Measurements from ENCODE around the gene OVCH2. TPM values are rescaled to one million over a fixed set of nuclear protein-coding genes. Genes with fewer than 3 reads are reported as not detected.

The OVCH2 gene
- total RNA-seq, 4 donors from 2014 or later, result not detected

DNA sequence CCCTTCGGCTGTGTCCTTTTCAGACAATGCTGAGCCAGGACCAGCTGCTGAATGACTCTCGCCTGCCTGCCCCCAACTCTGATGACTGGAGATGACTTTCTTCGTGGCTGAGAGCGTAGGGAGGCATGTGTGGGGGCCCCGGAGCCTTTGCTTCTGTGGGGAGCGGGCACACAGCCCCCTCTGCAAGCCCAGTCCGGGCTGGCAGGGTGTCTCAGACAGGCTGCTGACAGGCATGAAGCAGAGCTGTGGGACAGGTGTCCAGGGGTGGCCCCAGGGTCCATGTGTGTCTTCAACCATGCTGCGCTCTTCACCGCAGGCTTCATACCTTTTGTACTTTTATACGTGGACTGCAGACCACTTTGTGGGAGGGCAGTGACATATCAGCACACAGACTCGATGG, 49.6 kb downstream of the OVCH2 start:
- Histone ChIP-seq H3K4me1 (no peaks in the 10 kb centered on the region), H3K36me3 (peaks cover 39 to 43% of the 10 kb centered on the region in 2 donors), H3K4me3 (replicated peaks in 1 of 3) (no peak overlapping the region), H3K27ac (peak overlapping the region in 1 of 3 donors; percentile 23), H3K9me3 (no peaks in the 10 kb centered on the region), H3K27me3 (no peaks in the 10 kb centered on the region)
- 89 to 93% methylated on average over 11 of the region's 11 CpGs for WGBS, 2 donors
- intact Hi-C loops (cut with DNase I), result no loop called here
- no peak for TF ChIP-seq POLR2A (IDR thresholded peaks at IDR 0.05)
- TF ChIP-seq, protein P1, sequence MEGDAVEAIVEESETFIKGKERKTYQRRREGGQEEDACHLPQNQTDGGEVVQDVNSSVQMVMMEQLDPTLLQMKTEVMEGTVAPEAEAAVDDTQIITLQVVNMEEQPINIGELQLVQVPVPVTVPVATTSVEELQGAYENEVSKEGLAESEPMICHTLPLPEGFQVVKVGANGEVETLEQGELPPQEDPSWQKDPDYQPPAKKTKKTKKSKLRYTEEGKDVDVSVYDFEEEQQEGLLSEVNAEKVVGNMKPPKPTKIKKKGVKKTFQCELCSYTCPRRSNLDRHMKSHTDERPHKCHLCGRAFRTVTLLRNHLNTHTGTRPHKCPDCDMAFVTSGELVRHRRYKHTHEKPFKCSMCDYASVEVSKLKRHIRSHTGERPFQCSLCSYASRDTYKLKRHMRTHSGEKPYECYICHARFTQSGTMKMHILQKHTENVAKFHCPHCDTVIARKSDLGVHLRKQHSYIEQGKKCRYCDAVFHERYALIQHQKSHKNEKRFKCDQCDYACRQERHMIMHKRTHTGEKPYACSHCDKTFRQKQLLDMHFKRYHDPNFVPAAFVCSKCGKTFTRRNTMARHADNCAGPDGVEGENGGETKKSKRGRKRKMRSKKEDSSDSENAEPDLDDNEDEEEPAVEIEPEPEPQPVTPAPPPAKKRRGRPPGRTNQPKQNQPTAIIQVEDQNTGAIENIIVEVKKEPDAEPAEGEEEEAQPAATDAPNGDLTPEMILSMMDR (IDR thresholded peaks at IDR 0.05), result no peak
- DNase-seq, result no peak

DNA sequence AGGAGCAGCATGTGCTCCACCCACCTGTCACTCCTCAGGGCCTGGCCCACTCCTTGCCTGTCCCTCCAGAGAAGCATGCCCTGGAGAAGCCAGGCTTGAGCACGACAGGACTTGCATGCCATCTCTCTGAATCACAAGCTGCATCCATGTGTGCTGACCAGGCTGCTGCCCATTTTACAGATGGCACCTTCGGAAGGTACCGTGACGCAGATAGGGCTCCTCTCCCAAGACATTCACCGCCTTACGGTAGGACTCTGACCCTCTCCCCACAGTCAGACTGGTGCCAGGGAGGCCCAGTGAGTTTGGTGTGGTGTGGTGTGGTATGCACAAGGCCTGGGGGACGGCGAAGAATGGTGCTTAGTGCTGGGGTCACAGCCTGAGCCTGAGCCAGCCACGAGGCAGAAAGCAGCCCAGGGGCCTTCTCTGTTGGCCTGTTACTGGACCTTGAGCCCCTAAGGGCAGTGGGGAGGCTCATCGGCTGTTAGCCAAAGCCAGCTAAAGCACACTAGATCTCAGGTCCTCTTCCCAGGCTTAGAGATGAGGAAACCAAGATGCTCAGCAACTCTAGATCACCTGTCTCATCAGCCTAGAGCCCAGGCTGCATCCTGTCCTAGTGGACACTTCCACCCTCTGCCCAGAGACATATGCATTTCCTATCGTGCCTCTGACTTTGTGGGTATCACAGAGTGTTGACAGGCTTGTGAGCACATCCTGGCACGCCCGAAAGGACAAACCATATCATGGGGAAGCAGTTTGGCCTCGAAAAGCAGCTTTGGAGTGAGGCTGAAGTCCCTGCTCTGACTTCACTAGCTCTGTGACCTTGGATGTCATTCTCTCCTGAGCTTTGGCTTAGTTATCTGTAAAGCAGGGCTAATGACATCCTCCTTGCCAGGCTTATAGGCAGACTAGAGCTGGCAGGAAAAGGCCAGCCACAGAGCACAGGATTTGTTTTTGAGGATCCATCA, 50.7 kb downstream of the OVCH2 start:
- TF ChIP-seq, protein P1 (IDR thresholded peaks at IDR 0.05), result no peak
- TF ChIP-seq POLR2A (IDR thresholded peaks at IDR 0.05), result no peak
- intact Hi-C loops (cut with DNase I), result no loop called here
- no peak for DNase-seq
- Histone ChIP-seq H3K4me3 (replicated peaks in 1 of 3) (no peak overlapping the region), H3K27me3 (no peaks in the 10 kb centered on the region), H3K36me3 (peaks cover 50 to 55% of the 10 kb centered on the region in 2 donors), H3K27ac (no peak overlapping the region), H3K9me3 (no peaks in the 10 kb centered on the region), H3K4me1 (no peaks in the 10 kb centered on the region)
- 85 to 93% methylated on average over 12 to 13 of the region's 14 CpGs for WGBS, 2 donors

DNA sequence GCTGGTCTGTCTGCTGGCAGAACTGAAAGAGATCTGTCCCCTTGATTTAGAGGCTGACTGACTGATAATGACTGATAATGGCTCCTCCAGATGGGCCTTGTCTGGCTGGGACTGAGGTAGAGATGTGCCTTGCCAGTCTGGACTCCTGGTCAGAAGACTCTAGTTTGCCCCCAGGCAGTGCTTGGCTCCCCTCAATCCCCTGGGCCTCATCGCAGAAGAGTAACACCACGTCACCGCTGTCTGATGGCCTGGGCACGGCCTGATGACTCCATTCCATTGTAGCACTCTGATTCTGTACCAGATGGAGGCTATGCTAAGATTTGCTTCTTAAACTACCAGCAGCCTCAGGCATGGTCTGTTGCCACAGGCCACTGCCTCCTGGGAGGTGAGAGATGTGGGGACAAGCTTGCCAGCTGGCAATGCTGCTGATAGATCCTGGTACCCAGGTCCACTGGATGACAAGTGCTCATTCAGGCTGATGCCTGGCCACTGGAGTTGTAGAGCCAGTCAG, 52.0 kb downstream of the OVCH2 start:
- DNase-seq, result peak; percentile 47 to 69
- H3K4me1 ChIP-seq, result no peaks in the 10 kb centered on the region
- no peak overlapping the region for H3K27ac ChIP-seq
- H3K4me3 ChIP-seq (replicated peaks in 1 of 3), result no peak overlapping the region
- H3K9me3 ChIP-seq, result no peaks in the 10 kb centered on the region
- no peak for TF ChIP-seq POLR2A (IDR thresholded peaks at IDR 0.05)
- TF ChIP-seq, protein P1 (IDR thresholded peaks at IDR 0.05), result no peak
- intact Hi-C loops (cut with DNase I), result loop anchor here (5.0 kb wide), 1 partner anchor 87 kb away; no protein-coding TSS in a partner anchor
- H3K27me3 ChIP-seq, result no peaks in the 10 kb centered on the region
- H3K36me3 ChIP-seq, result peaks cover 62 to 68% of the 10 kb centered on the region in 2 donors
- WGBS, 2 donors, result 93 to 96% methylated on average over 4 of the region's 4 CpGs

DNA sequence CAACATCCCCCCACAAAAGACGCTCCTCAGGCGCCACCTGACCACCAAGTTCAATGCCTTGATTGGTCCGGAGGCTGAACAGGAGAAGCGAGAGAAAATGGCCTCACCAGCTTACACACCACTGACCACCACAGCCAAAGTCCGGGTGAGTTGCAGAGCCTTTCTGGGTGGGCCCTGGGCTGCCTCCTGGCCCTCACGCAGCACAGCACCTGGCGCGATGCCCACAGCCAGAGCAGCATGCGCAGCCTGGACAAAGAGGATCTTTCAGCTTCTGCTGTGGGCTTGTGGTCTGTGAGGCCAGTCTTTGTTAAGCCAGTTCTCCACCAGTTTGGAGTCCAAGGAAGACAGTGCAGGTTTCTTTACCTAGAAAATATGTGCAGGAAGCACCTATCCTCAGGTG, 54.6 kb downstream of the OVCH2 start:
- Histone ChIP-seq H3K4me3 (replicated peaks in 1 of 3) (no peak overlapping the region), H3K27me3 (no peaks in the 10 kb centered on the region), H3K4me1 (no peaks in the 10 kb centered on the region), H3K36me3 (peaks cover 67 to 72% of the 10 kb centered on the region in 2 donors), H3K27ac (no peak overlapping the region), H3K9me3 (no peaks in the 10 kb centered on the region)
- intact Hi-C loops (cut with DNase I), result loop anchor here (5.0 kb wide), 1 partner anchor 84 kb away; no protein-coding TSS in a partner anchor
- WGBS, 2 donors, result 88 to 94% methylated on average over 8 to 9 of the region's 9 CpGs
- TF ChIP-seq POLR2A (IDR thresholded peaks at IDR 0.05), result no peak
- TF ChIP-seq, protein P1 (IDR thresholded peaks at IDR 0.05), result no peak
- DNase-seq, result no peak

DNA sequence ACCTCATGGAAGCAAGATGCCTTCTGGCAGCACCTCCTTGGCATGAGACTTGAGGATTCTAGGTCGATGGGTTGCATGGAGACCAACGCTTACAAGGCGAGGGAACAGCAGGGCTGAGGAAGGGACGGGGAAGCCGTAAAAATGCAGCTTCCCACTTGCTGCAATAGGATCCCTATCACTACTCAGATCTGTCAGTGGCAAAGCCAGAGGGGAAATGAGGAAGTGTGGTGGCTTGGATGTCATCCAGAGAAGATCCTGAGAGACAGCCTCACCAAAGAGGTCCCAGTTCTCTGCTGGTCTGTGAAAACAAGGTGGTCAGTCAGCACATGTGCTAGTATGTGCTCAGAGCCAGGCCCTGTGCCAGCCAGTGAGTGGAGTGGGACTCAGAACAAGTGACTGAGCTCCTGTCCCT, 55.1 kb downstream of the OVCH2 start:
- H3K4me1 ChIP-seq, result no peaks in the 10 kb centered on the region
- H3K9me3 ChIP-seq, result no peaks in the 10 kb centered on the region
- intact Hi-C loops (cut with DNase I), result loop anchor here (5.0 kb wide), 1 partner anchor 84 kb away; no protein-coding TSS in a partner anchor
- H3K36me3 ChIP-seq, result peaks cover 67 to 68% of the 10 kb centered on the region in 2 donors
- TF ChIP-seq, protein P1 (IDR thresholded peaks at IDR 0.05), result no peak
- no peak for TF ChIP-seq POLR2A (IDR thresholded peaks at IDR 0.05)
- 85 to 91% methylated on average over 5 of the region's 5 CpGs for WGBS, 2 donors
- no peaks in the 10 kb centered on the region for H3K27me3 ChIP-seq
- H3K4me3 ChIP-seq (replicated peaks in 1 of 3), result no peak overlapping the region
- H3K27ac ChIP-seq, result no peak overlapping the region
- no peak for DNase-seq

All from thyroid gland (tissue), 4 donors.